K562 (cell line): ENCODE results near the gene HMGB1. TPM values are rescaled to one million over a fixed set of nuclear protein-coding genes. Genes with fewer than 3 reads are reported as not detected.

ENCODE experiments used
- CREB1 ChIP-seq, 2 experiments: sonication (generic) in 1 of 2; formaldehyde crosslinking in 1 of 2; IDR thresholded peaks; 2 replicates each; pipeline versions ENCODE4 v1.6.1 to v1.8.0; 2012 to 2022; ENCODE audit warnings: inconsistent platforms in 1 of 2, mild to moderate bottlenecking in 1 of 2, missing genetic modification reagents in 1 of 2, moderate library complexity in 1 of 2
- HNRNPL ChIP-seq: fragments of 200-400 bp; formaldehyde crosslinking; IDR thresholded peaks from 2 replicates; pipeline ENCODE4 v1.6.1; 2017; ENCODE audit warnings: low read depth, mild to moderate bottlenecking, low read length
- HNRNPUL1 ChIP-seq: fragments of 200-400 bp; formaldehyde crosslinking; IDR thresholded peaks from 2 replicates; pipeline ENCODE4 v1.6.1; 2017; ENCODE audit warnings: low read length
- PKNOX1 ChIP-seq: fragments of 450-650 bp; IDR thresholded peaks from 2 replicates; pipeline ENCODE4 v1.6.1; 2016
- RHOXF2B ChIP-seq: fragments of 250-450 bp; sonication (Bioruptor Pico); conservative IDR thresholded peaks from 2 replicates; pipeline ENCODE4 v1.5.1; 2021
- SMAD4 ChIP-seq: fragments of 250-450 bp; sonication (Bioruptor Pico); conservative IDR thresholded peaks from 2 replicates; pipeline ENCODE4 v1.8.0; 2021; ENCODE audit warnings: inconsistent platforms, mild to moderate bottlenecking, moderate library complexity
- SPI1 ChIP-seq: IDR thresholded peaks from 2 replicates; pipeline ENCODE4 v1.6.1; 2011; ENCODE audit warnings: low read depth, low read length, control low read depth, borderline replicate concordance
- TAF15 ChIP-seq: fragments of 200-400 bp; formaldehyde crosslinking; IDR thresholded peaks from 2 replicates; pipeline ENCODE4 v1.6.1; 2017; ENCODE audit warnings: mild to moderate bottlenecking, low read depth, low read length, moderate library complexity
- TEAD4 ChIP-seq, 2 experiments: sonication (generic) in 1 of 2; formaldehyde crosslinking in 1 of 2; IDR thresholded peaks; 2 replicates each; pipeline versions ENCODE4 v1.6.1 to v1.8.0; 2012 to 2022; ENCODE audit warnings: borderline replicate concordance in 1 of 2, inconsistent platforms in 1 of 2, low read length in 1 of 2, mild to moderate bottlenecking in 1 of 2, missing genetic modification reagents in 1 of 2
- TRIM25 ChIP-seq: fragments of 450-650 bp; IDR thresholded peaks from 2 replicates; pipeline ENCODE4 v1.7.0; 2016; ENCODE audit warnings: borderline replicate concordance
- ZBTB33 ChIP-seq: sonication (generic); formaldehyde crosslinking; IDR thresholded peaks from 2 replicates; pipeline ENCODE4 v1.8.1; 2023; ENCODE audit warnings: mild to moderate bottlenecking, missing genetic modification reagents
- ZKSCAN1 ChIP-seq: fragments of 150-350 bp; IDR thresholded peaks from 2 replicates; pipeline ENCODE4 v1.6.1; 2016; ENCODE audit warnings: low read depth, low read length
- polyA plus RNA-seq, 8 experiments: library from polyadenylated mRNA; depleted of rRNA in 4 of 8; stranded (reverse) in 5 of 8; unstranded in 3 of 8; fragments of >200 nt; fragmentation: Nextera tagmentation in 2 of 8; fragmentation: Illumina TruSeq in 1 of 8; extraction: Ambion mirVana in 2 of 8; extraction: Trizol in 1 of 8; gene quantifications; 2 replicates each; pipeline versions ENCODE4 v1.2.1 to v1.2.3, GENCODE V29; 2011 to 2014; ENCODE audit warnings: inconsistent platforms in 1 of 8, missing spikeins in 1 of 8
- total RNA-seq, 7 experiments: library from RNA; depleted of rRNA in 6 of 7; stranded (reverse); fragments of >200 nt in 6 of 7; fragmentation: Illumina TruSeq in 2 of 7; extraction: Trizol in 2 of 7; gene quantifications; 2 replicates each; pipeline versions ENCODE4 v1.2.1 to v1.2.3, GENCODE V29; 2011 to 2021; ENCODE audit warnings: low replicate concordance in 1 of 7

HMGB1 gene
- total and polyA plus RNA-seq, 9 of the 15 experiments (the other 6 are each of a cell fraction or from before 2014, with no cell fraction given), result 442 to 1,896 (median 933) TPM

- no peak for TF ChIP-seq HNRNPL
- no peak for TF ChIP-seq PKNOX1
- peak; percentile 86 for TF ChIP-seq ZBTB33
- TF ChIP-seq SMAD4 (CRISPR knock-in tag), result no peak
- no peak for TF ChIP-seq CREB1 (IDR thresholded peaks at IDR 0.05)
- peak; percentile 74 for TF ChIP-seq CREB1 (CRISPR knock-in tag; IDR thresholded peaks at IDR 0.05)
- TF ChIP-seq RHOXF2B (CRISPR knock-in tag), result no peak
- TF ChIP-seq ZKSCAN1, result no peak
- TF ChIP-seq HNRNPUL1, result no peak
- TF ChIP-seq TEAD4 (IDR thresholded peaks at IDR 0.05; ENCODE audit: low read length), result 0 out of 2 replicates have a peak, but pooled peaks have one; percentile 15
- TF ChIP-seq TEAD4 (CRISPR knock-in tag; IDR thresholded peaks at IDR 0.05; ENCODE audit: borderline replicate concordance), result peak; percentile 73; the same call in 1 of the 2 replicates
- TF ChIP-seq SPI1, result no peak
- no peak for TF ChIP-seq TAF15
- TF ChIP-seq TRIM25, result no peak
These were observed 57.2 kb downstream of the HMGB1 start (continued) for GRCh38 chr13:30408319-30409101.
